ACC112 (cell line): Measurements from ENCODE around the gene ORC1.
A peak's percentile ranks its signal among the peaks of the same experiment; 100 is the strongest.
"Not testable (repeated sequence)": the region's sequence is repeated elsewhere in the genome, so short reads cannot be mapped to it uniquely, and the experiment has no call there.

Experiments used
- H2AFZ ChIP-seq: fragments of 200-600 bp; sonication (generic); one replicate; pipeline ENCODE4 v1.6.0; 2017; ENCODE audit warnings: antibody characterized with exemption, low read length; ENCODE audit not compliant: unreplicated experiment
- H3K27ac ChIP-seq: fragments of 200-600 bp; sonication (generic); 2 replicates; pipeline ENCODE4 v1.5.1; 2014; ENCODE audit warnings: low read depth, mild to moderate bottlenecking, antibody characterized with exemption, low read length, moderate library complexity
- H3K27me3 ChIP-seq: fragments of 200-600 bp; sonication (generic); 2 replicates; pipeline ENCODE4 v1.6.1; 2014; ENCODE audit warnings: mild to moderate bottlenecking, antibody characterized with exemption, low read length, moderate library complexity, mixed read lengths; ENCODE audit not compliant: insufficient read depth
- H3K36me3 ChIP-seq: fragments of 200-600 bp; sonication (generic); 2 replicates; pipeline ENCODE4 v1.6.1; 2016; ENCODE audit warnings: mild to moderate bottlenecking, antibody characterized with exemption, low read length, moderate library complexity, mixed read lengths; ENCODE audit not compliant: insufficient read depth
- H3K4me1 ChIP-seq: fragments of 200-600 bp; sonication (generic); one replicate; pipeline ENCODE4 v1.6.1; 2016; ENCODE audit warnings: low read length, mixed read lengths; ENCODE audit not compliant: insufficient read depth, unreplicated experiment, control insufficient read depth
- H3K4me3 ChIP-seq: fragments of 200-600 bp; sonication (generic); 2 replicates; pipeline ENCODE4 v1.5.1; 2014; ENCODE audit warnings: mild to moderate bottlenecking, low read depth, low read length
- H3K79me2 ChIP-seq: fragments of 200-600 bp; sonication (generic); one replicate; pipeline ENCODE4 v1.6.0; 2016; ENCODE audit warnings: low read length; ENCODE audit not compliant: control insufficient read depth, unreplicated experiment, insufficient read depth

Gene ORC1

DNA sequence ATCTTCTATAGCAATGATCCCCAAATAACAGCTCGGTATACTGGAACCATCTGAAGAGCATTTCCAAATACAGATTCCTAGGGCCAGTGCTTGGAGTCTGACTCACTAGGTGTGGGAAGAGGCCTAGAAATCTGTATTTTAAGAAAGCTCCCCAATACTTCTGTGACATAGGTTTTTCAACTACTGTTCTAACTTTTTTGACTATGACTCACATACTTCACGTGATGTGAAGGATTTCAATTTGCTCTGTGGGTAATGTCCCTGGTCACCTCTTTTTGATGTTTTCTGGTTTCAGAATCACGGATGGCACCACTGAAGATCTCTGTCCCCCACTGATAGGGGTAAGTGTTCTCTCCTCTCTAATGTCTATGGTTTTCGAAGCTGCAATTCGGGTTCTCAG, 11.0 kb downstream of the ORC1 start:
- Histone ChIP-seq H3K4me3 (no peak overlapping the region), H3K27me3 (no peaks in the 10 kb centered on the region), H2AFZ (no peak overlapping the region), H3K27ac (no peak overlapping the region), H3K36me3 (peaks cover 18% of the 10 kb centered on the region), H3K79me2 (no peaks in the 10 kb centered on the region), H3K4me1 (no peaks in the 10 kb centered on the region)

DNA sequence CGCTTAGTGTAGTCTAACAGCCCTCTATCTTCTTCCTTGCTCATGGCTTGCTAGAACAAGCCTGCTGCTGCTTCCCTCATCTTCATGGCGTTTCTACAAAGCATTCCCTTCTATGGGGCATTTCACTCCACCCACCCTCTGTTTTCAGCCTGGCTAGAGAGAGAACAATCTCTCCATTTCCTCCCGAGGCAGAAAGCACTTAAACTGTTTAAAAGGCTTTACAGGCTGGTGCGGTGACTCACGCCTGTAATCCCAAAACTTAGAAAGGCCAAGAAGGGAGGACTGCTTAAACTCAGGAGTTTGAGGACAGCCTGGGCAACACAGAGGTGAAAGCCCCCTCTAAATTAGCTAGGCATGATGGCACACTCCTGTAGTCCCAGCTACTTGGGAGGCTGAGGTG, 17.8 kb downstream of the ORC1 start:
- Histone ChIP-seq H2AFZ (no peak overlapping the region), H3K4me1 (no peaks in the 10 kb centered on the region), H3K36me3 (peaks cover 17% of the 10 kb centered on the region; the same call in 1 of the 2 replicates), H3K27ac (no peak overlapping the region), H3K4me3 (no peak overlapping the region), H3K79me2 (no peaks in the 10 kb centered on the region), H3K27me3 (no peaks in the 10 kb centered on the region)

- H3K4me1 ChIP-seq = no peaks in the 10 kb centered on the region
- no peak overlapping the region for H3K4me3 ChIP-seq
- no peak overlapping the region for H3K27ac ChIP-seq
- H3K36me3 ChIP-seq = peaks cover 17% of the 10 kb centered on the region; the same call in 1 of the 2 replicates
- no peaks in the 10 kb centered on the region for H3K79me2 ChIP-seq
- H2AFZ ChIP-seq = no peak overlapping the region
- no peaks in the 10 kb centered on the region for H3K27me3 ChIP-seq
Observed at GRCh38 chr1:52385376-52385775, 18.8 kb downstream of the ORC1 start.

- not testable (repeated sequence) for H3K27ac ChIP-seq, H3K4me3 ChIP-seq, H3K4me1 ChIP-seq, H3K79me2 ChIP-seq, H2AFZ ChIP-seq, H3K27me3 ChIP-seq
- H3K36me3 ChIP-seq = peaks cover 12% of the 10 kb centered on the region; the same call in 1 of the 2 replicates
Observed at GRCh38 chr1:52369851-52370250, 34.4 kb downstream of the ORC1 start.

DNA sequence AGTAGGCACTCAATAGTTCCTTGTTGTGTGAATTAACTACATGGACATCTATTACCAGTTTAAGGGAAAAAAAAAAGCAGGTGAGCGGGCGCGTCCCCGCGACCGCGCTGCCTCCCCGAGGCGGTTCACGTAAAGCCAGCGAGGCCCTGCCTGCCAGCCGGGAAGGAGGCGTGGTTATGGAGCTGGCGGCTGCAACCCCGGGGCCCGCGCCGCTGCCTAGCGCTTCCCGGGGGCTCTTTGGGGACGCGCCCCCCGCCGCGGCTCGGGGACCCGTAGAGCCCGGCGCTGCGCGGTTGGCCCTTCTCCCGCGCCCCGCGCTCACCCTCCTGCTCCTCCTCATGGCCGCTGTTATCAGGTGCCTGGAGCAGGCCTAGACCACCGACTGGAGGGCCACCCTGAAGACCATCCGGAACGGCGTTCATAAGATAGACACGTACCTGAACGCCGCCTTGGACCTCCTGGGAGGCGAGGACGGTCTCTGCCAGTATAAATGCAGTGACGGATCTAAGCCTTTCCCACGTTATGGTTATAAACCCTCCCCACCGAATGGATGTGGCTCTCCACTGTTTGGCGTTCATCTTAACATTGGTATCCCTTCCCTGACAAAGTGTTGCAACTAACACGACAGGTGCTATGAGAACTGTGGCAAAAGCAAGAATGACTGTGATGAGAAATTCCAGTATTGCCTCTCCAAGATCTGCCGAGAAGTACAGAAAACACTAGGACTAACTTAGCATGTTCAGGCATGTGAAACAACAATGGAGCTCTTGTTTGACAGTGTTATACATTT, 35.6 kb downstream of the ORC1 start:
- Histone ChIP-seq H3K36me3 (peaks cover 14% of the 10 kb centered on the region; the same call in 1 of the 2 replicates), H3K4me3 (peak overlapping the region; percentile 58), H3K4me1 (peaks cover 15% of the 10 kb centered on the region), H2AFZ (peak overlapping the region; percentile 1), H3K27me3 (no peaks in the 10 kb centered on the region), H3K79me2 (peaks cover 19% of the 10 kb centered on the region), H3K27ac (no peak overlapping the region)

GRCh38 chr1:52367272-52367671, 37.0 kb downstream of the ORC1 start:
- no peak overlapping the region for H3K27ac ChIP-seq
- H2AFZ ChIP-seq = no peak overlapping the region
- peaks cover 27% of the 10 kb centered on the region for H3K79me2 ChIP-seq
- peaks cover 5% of the 10 kb centered on the region; the same call in 1 of the 2 replicates for H3K36me3 ChIP-seq
- peaks cover 15% of the 10 kb centered on the region for H3K4me1 ChIP-seq
- H3K27me3 ChIP-seq = no peaks in the 10 kb centered on the region
- H3K4me3 ChIP-seq = no peak overlapping the region

GRCh38 chr1:52366517-52366827, 37.8 kb downstream of the ORC1 start:
- peak overlapping the region; percentile 90 for H3K4me3 ChIP-seq
- no peak overlapping the region for H2AFZ ChIP-seq
- no peak overlapping the region for H3K27ac ChIP-seq

DNA sequence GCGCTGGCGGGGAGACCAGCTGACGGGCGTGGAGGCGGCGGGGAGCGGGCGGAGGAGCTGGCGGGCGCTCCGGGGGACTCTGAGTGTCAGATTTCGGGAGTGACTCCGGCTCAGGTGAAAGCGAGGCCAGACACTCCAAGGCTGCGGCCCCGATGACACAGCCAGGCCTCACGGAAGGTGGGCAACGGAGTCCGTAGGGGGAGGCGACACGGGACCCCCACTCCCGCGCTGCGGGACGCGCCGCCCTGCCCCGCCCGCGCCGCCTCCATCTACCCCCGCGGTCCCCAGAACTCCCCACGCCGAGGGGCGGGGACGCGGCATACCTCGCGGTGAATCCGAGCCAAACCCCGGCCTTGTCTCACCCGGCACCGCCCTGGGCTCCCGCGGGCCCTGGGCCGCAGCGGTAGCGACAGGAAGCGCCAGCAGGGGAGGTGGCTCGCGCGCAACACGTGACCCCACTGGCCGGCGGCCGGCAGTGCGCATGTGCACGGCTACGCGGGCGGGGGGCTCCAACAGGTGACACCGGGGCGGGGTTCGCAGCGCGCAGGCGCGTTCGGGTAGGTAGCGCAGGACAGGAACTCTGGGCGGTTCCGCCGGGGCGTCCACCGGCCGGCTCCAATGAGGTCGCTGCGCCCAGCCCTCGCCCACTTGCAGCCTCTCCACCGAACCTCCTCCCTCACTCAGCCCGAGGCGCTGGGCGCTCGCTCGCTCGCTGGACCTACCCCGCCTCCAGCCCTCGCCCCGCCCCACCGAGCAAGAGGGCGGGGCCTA, 38.3 kb downstream of the ORC1 start, which contains the start of gene CC2D1B:
Gene CC2D1B (minus strand): TSS at position 460 of the 771 bp plus-strand sequence. CDS start 1,585 bp downstream, outside the sequence.
- peak within 1 kb of the TSS; percentile 90 for H3K4me3 ChIP-seq
- peaks cover 27% of the 10 kb centered on the region for H3K79me2 ChIP-seq
- H3K27me3 ChIP-seq = no peaks in the 10 kb centered on the region
- H3K27ac ChIP-seq = peak within 1 kb of the TSS; percentile 88
- peak within 1 kb of the TSS; percentile 71 for H2AFZ ChIP-seq
- peaks cover 5% of the 10 kb centered on the region; the same call in 1 of the 2 replicates for H3K36me3 ChIP-seq
- peaks cover 15% of the 10 kb centered on the region for H3K4me1 ChIP-seq

More at GRCh38 chr1:52366517-52366827, 37.8 kb downstream of the ORC1 start:
- H3K79me2 ChIP-seq = peaks cover 27% of the 10 kb centered on the region
- peaks cover 5% of the 10 kb centered on the region; the same call in 1 of the 2 replicates for H3K36me3 ChIP-seq
- peaks cover 15% of the 10 kb centered on the region for H3K4me1 ChIP-seq
- no peaks in the 10 kb centered on the region for H3K27me3 ChIP-seq

DNA sequence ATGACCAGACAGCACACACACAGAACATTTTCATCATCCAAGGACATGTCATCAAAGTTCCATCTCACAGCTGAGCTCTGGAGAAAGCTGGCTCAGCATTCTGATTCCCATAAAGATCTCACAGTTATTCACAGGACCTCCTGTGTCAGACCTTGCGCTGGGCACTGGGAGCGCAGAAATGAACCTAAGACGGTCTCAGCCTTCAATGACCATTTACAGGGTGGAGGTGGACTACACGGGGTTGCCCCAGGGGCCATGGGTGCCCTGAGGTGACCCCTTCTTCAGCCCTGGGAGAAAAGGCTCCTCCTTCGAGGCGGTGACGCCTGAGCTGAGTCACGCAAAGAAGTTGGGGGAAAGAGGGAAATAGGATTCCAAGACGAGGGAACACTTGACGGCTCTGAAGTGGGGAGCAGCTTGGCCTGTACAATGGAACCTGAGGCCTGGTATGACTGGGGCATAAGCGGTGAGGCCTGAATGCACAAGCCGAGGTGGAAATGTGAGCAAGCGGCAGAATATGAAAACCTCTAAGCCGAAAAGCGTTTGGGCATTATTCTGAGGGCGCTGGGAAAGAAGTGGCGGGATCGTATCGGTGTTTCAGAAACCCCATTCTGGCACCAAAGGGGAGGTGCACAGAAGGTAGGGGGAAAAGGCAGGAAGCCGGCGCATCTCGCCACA, 39.0 kb downstream of the ORC1 start:
- Histone ChIP-seq H3K27ac (peak overlapping the region; percentile 88), H3K4me1 (peaks cover 15% of the 10 kb centered on the region), H3K36me3 (peaks cover 9% of the 10 kb centered on the region; the same call in 1 of the 2 replicates), H2AFZ (peak overlapping the region; percentile 71), H3K4me3 (peak overlapping the region; percentile 90), H3K79me2 (peaks cover 27% of the 10 kb centered on the region), H3K27me3 (no peaks in the 10 kb centered on the region)

GRCh38 chr1:52364235-52364839, 39.9 kb downstream of the ORC1 start:
- Histone ChIP-seq H3K27me3 (no peaks in the 10 kb centered on the region), H3K36me3 (peaks cover 14% of the 10 kb centered on the region; the same call in 1 of the 2 replicates), H3K27ac (peak overlapping the region; percentile 88), H2AFZ (no peak overlapping the region), H3K4me3 (peak overlapping the region; percentile 90), H3K4me1 (peaks cover 15% of the 10 kb centered on the region), H3K79me2 (peaks cover 27% of the 10 kb centered on the region)
